Right lobe of liver (tissue), 6 donors: ENCODE data around the gene HOXB7. TPM values are rescaled to one million over a fixed set of nuclear protein-coding genes. Genes with fewer than 3 reads are reported as not detected.

Experiments used
- ATAC-seq, 4 donors: fragments of 200-7000 bp; cut with Tn5 transposase; one replicate each; pipeline ENCODE4 v1.9.1; 2020; ENCODE audit warnings: mild to moderate bottlenecking in 4 of 4, moderate library complexity in 4 of 4
- DNase-seq, 3 donors: peaks; one replicate each; pipeline ENCODE4 v3.0.0-alpha.2; 2020
- H3K27ac ChIP-seq, 3 donors: fragments of 200-600 bp; one replicate each; pipeline ENCODE4 v1.8.0; 2022
- H3K27me3 ChIP-seq, 2 donors: fragments of 200-600 bp; one replicate each; pipeline ENCODE4 v1.8.0; 2022
- H3K36me3 ChIP-seq, 4 donors: fragments of 200-600 bp; sonication (generic) in 1 of 4; one replicate each; pipeline versions ENCODE4 v1.5.1 to v1.8.0; 2017 to 2022; ENCODE audit warnings: control low read depth in 1 of 4
- H3K4me1 ChIP-seq, 4 donors: fragments of 200-600 bp; sonication (generic) in 1 of 4; one replicate each; pipeline versions ENCODE4 v1.5.1 to v1.8.0; 2017 to 2022; ENCODE audit warnings: control low read depth in 1 of 4
- H3K4me3 ChIP-seq, 3 donors: fragments of 200-600 bp; one replicate each; pipeline ENCODE4 v1.8.0; 2022
- H3K9me3 ChIP-seq, 4 donors: fragments of 200-600 bp; sonication (generic) in 1 of 4; one replicate each; pipeline versions ENCODE4 v1.5.1 to v1.8.0; 2017 to 2022; ENCODE audit warnings: control low read depth in 1 of 4
- CTCF ChIP-seq, 4 donors: fragments of 200-600 bp in 3 of 4; fragments of 450-650 bp in 1 of 4; IDR thresholded peaks; one replicate each; pipeline versions ENCODE4 v1.5.1 to v1.8.0; 2016 to 2022; ENCODE audit warnings: antibody characterized with exemption in 4 of 4, mild to moderate bottlenecking in 2 of 4
- POLR2A ChIP-seq: fragments of 450-650 bp; IDR thresholded peaks from one replicate; pipeline ENCODE4 v1.6.1; 2017; ENCODE audit warnings: antibody characterized with exemption, mild to moderate bottlenecking
- WGBS: methylation state at CpG from one replicate; pipeline ENCODE4 v1.1.6; 2018; ENCODE audit warnings: low coverage, low lambda C conversion rate; ENCODE audit not compliant: insufficient coverage; ENCODE audit errors: missing lambda C conversion rate; 5-methylcytosine and 5-hydroxymethylcytosine counted together
- intact Hi-C, 2 donors: fragments of 100-400 bp; cut with DNase I; formaldehyde crosslinking; loops; one replicate each; pipeline versions ENCODE4 v1.11.2 to v1.14.1; 2022
- total RNA-seq, 6 experiments: library from RNA; depleted of rRNA in 2 of 6; stranded (reverse); fragments of >200 nt in 2 of 6; fragmentation: NEBNext Ultra II Directional in 3 of 6; extraction: Animal tissue kit (Norgen Biotek cat#: 25700) in 3 of 6; gene quantifications; one replicate each; pipeline versions ENCODE4 v1.1.0 to v1.2.4, GENCODE V29; 2016 to 2023
- donor health status: DM: no; HTN: yes; CAD: no.
- donor health status: DM: no; HTN: no; CAD: no.
- donor health status: DM: no; HTN: no; CAD: no.
- donor health status: DM: no; HTN: yes; CAD: no.
- donor health status: DM: no; HTN: yes; CAD: no.

Gene HOXB7
- total RNA-seq, 6 experiments from 2014 or later, result 0.16 to 0.79 (median 0.30) TPM; not detected in 2

- no peaks in the 10 kb centered on the region for H3K36me3 ChIP-seq
- no peak overlapping the region for H3K4me3 ChIP-seq
- H3K4me1 ChIP-seq, result peaks cover 0 to 8% (median 4%) of the 10 kb centered on the region in 4 donors
- DNase-seq (no peak), ATAC-seq (no peak)
- TF ChIP-seq CTCF (IDR thresholded peaks at IDR 0.05), result no peak
- no peak for TF ChIP-seq POLR2A
- intact Hi-C loops, result no loop called here
- H3K27ac ChIP-seq, result no peak overlapping the region
- peaks cover 0 to 45% of the 10 kb centered on the region in 2 donors for H3K27me3 ChIP-seq
- no peaks in the 10 kb centered on the region for H3K9me3 ChIP-seq
Measured at GRCh38 chr17:48590607-48591161, 20.1 kb downstream of the HOXB7 start.

- intact Hi-C loops, result no loop called here
- Histone ChIP-seq H3K9me3 (no peaks in the 10 kb centered on the region), H3K27ac (no peak within 1 kb of the TSS), H3K27me3 (peaks cover 0 to 47% of the 10 kb centered on the region in 2 donors), H3K4me1 (peaks cover 0 to 13% (median 4%) of the 10 kb centered on the region in 4 donors), H3K36me3 (no peaks in the 10 kb centered on the region), H3K4me3 (no peak within 1 kb of the TSS)
- no peak for ATAC-seq
- no peak for DNase-seq
- no peak for TF ChIP-seq POLR2A
- TF ChIP-seq CTCF (IDR thresholded peaks at IDR 0.05), result no peak
- WGBS, result 36% methylated on average over 16 of the region's 23 CpGs
Measured at GRCh38 chr17:48589831-48590606, 20.8 kb downstream of the HOXB7 start, which contains the start of gene HOXB3. Gene HOXB3, minus strand, starts transcription at chr17:48590241. Its CDS starts 37,767 bp downstream, at chr17:48552474.

GRCh38 chr17:48589060-48589830, 21.6 kb downstream of the HOXB7 start:
- H3K27me3 ChIP-seq, result peaks cover 0 to 45% of the 10 kb centered on the region in 2 donors
- peaks cover 0 to 13% (median 4%) of the 10 kb centered on the region in 4 donors for H3K4me1 ChIP-seq
- TF ChIP-seq POLR2A (no peak), CTCF (IDR thresholded peaks at IDR 0.05) (no peak)
- H3K4me3 ChIP-seq, result no peak overlapping the region
- ATAC-seq, result no peak
- intact Hi-C loops, result no loop called here
- no peak overlapping the region for H3K27ac ChIP-seq
- DNase-seq, result no peak
- WGBS, result 16% methylated on average over 5 of the region's 10 CpGs
- no peaks in the 10 kb centered on the region for H3K36me3 ChIP-seq
- H3K9me3 ChIP-seq, result no peaks in the 10 kb centered on the region

- Histone ChIP-seq H3K4me3 (no peak overlapping the region), H3K36me3 (no peaks in the 10 kb centered on the region), H3K27ac (no peak overlapping the region), H3K9me3 (no peaks in the 10 kb centered on the region), H3K4me1 (peaks cover 0 to 13% (median 4%) of the 10 kb centered on the region in 4 donors), H3K27me3 (peaks cover 0 to 44% of the 10 kb centered on the region in 2 donors)
- DNase-seq, result no peak
- no peak for ATAC-seq
- intact Hi-C loops, result no loop called here
- TF ChIP-seq CTCF (IDR thresholded peaks at IDR 0.05), result no peak
- TF ChIP-seq POLR2A, result no peak
- WGBS, result 21% methylated on average over 1 of the region's 2 CpGs
Measured at GRCh38 chr17:48588528-48588927, 22.3 kb downstream of the HOXB7 start.
